Hepatocyte (in vitro differentiated cells): ENCODE data around the gene TMEM259.

Experiments
- CTCF ChIP-seq: fragments of 200-600 bp; sonication (generic); IDR thresholded peaks from 2 replicates; pipeline ENCODE4 v1.5.1; 2016; ENCODE audit warnings: antibody characterized with exemption, mild to moderate bottlenecking; ENCODE audit not compliant: poor library complexity
- EZH2phosphoT487 ChIP-seq: fragments of 200-600 bp; sonication (generic); IDR thresholded peaks from one replicate; pipeline ENCODE4 v1.6.1; 2018; ENCODE audit warnings: antibody characterized with exemption, mild to moderate bottlenecking, low read depth, moderate library complexity; ENCODE audit not compliant: unreplicated experiment, severe bottlenecking

- no peak for TF ChIP-seq CTCF
- TF ChIP-seq EZH2phosphoT487 = no peak
Measured at GRCh38 chr19:966485-967088, 54.3 kb downstream of the TMEM259 start.
